AML-193 (cell line): ENCODE results near the gene FCHSD2.
"Not testable (repeated sequence)": the region's sequence is repeated elsewhere in the genome, so short reads cannot be mapped to it uniquely, and the experiment has no call there.

Experiments used
- DNase-seq, 2 experiments: peaks; one replicate each; lab custom pipeline; 2025; lab: John Stamatoyannopoulos, UW

FCHSD2 gene

DNA sequence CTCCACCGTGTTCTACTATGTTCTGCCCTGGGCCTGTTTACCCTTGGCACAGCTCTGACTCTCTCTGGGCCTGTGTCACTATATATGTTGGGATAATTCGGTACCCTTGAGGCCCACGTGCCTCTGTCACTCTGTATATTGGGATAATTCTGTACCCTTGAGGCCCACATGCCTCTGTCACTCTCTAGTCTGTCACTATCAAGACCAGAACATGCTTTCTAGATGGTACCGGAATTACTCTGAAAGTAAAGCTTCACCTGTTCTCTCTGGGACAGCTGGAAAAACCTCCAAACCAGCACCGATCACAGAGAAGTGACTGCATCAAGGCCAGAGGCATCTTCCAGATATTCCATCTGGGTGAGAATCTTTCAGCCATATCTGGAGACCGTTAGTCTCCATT is 9.3 kb upstream of the FCHSD2 start:
- no peak for DNase-seq

DNA sequence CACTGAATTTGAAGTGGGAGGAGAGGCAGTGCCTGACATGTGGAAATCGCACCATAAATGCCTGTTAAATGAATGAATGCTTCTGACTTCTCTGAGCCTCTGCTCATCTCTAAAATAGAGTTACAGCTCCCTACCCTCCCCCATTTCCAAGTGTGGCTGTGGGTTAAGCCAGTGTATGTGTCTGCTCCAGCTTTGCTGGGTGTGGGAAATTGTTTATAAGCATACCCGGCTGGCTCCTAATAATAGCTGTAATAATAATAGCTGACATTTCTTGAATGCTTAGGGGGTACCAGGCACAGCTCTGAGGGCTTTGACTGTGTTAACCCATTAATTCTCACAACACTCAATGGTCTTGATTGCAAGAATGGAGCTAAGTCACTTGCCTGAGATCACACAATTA is 7.0 kb upstream of the FCHSD2 start:
- no peak for DNase-seq

DNA sequence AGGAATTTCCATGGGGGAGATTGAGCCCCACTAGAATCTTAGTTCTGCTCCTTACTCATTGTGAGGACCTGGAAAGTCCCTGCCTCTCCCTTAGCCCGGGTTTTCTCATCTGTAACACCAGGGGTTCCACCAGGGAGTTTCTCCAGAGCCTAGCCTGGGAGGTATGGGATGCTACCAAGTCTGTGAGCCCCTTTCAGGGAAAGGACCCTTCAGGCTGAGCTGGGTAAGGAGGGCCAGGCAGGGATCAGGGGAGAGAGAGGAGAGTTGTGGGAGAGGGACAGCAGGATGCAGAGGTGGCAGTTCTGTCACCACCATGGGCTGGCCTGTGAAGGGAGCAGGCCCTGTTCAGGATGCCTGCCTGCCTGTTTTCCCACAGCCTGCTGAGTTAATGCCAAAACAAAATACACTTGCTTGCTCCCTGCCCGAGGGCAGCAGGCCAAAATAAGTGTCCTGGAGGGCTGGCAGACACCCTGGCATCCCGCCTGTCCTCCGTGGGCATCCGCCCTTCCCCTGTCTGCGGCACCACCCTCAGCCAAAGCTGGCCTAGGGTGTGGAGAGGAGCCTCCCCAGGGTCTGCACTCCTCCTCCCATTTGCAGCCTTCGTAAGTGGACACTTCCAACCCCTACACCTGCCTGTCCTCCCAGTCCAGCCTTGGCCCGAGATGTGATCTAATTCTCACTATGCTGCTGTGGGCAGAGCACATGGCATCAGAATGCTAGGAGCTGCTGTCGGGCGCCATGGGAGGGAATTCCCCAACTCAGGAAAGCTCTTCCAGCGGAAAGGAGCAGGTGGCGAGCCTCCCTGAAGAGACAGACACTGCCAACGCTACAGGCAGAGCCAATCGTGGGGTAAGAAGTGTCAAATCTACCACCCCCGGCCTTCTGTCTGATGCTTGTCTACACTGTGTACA is 5.9 kb upstream of the FCHSD2 start:
- DNase-seq: no peak

DNA sequence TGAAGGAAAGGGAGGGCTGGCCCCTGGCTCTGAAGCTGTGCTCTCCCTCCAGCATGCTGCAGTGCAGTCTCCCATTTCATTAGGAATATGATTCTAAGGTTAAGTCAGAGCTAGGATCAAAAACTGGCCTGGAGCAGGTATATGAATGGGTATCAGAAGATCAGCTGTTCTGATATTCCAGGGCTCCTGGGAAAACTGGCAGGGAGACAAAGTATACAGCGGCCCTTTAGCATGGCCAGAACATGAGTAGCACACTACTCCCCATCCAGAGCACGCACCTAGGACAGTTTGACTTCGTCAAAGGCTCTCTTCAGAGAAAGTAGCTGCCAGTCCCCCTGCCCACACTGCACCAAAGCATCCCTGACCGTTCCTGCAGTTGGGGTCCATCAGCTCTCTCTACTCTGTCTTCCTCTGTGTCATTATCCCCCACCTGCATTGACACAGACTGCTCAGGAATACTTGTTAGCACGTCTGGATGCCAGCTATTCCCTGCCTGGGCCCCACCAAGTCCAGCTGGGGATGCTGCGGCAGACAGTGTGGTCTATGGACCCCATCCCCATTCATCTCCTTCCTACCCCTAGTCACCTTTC is 4.0 kb upstream of the FCHSD2 start:
- no peak for DNase-seq

DNA sequence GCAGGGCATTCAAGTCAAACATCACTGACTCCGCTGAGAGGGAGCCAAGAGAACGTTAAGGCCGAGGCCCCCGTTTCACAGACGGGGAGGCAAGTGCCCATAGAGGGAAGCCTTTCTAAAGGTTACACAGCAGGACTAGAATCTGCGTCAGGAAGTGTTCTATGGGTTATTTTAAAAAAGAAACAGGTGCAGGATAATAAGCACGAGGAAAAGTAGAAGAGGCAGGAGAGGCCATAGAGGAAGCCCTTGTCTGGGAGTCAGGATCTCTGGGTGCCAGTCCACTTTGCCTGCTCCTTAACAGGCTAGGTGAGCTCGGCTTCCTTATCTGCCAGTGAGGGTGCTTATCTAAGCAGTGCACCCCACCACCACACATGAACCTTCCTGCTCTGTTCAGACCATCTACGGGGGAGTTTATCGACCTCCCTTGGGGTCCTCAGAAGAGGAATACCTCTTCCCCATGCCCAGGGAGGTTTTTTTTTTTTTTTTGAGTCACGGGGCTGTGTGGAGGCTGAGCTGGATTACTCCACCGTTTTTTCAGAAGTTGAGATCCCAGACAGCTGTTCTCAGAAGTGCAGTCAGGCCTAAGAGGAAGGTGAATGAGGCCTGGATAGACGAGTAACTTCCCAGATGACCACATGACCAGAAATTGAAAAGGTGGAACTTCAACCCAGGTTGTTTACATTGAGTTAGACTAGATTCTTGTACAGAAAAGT is 1.2 kb upstream of the FCHSD2 start:
- peak; percentile 37 to 64 for DNase-seq

DNA sequence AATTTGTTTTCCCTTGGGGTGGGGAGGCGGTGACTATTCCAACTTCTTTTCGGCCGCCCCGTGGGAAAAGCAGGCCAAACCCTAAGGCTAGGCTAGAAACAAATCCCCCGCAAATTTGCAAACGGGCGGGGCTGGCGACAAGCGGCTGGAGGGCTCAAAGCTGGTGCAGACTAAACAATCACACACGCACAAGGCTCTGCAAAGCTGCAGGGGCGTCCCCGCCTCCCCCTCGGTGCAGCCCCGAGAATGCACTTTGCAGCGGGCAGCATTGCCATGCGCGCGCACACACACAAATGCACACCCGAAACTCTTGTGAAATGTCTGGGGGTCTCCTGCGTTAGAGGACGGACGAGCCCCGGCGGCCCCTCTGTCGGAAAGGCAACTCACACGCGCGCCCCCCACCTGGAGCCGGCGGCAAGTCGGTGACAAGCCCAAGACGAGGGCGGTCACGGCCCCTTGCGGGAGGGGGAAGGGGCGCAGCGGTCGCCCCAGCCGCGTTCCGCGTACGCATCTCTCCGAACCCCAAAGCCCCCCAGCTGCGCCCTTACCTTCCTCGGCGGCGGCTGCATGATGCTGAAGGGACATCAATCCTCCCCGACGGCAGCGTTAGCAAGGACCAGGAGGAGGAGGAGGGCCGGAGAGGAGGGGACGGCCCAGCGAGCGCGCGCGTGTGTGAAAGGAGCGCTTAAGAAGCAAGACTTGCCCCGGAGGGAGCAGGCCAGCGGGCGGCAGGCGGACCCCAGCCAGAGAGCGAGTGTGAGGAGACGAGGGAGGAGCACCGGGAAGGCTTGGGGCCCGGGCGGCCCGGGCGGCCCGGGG is 600 bp downstream of the FCHSD2 start:
- DNase-seq: peak; percentile 45 to 66

DNA sequence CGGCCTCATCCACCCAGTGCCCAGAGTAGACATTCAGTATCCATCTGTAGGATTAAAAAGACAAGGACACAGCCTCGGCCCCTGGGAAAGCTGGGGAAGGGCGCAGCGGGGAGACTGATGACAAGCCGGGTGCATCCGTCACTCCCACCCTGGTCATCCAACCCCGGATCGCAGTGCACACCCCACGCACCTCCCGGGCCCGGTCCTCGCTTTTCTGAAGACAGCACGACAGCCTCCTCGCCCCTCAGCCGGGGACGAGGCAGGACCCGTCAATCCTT is 1.1 kb downstream of the FCHSD2 start:
- no peak for DNase-seq

DNA sequence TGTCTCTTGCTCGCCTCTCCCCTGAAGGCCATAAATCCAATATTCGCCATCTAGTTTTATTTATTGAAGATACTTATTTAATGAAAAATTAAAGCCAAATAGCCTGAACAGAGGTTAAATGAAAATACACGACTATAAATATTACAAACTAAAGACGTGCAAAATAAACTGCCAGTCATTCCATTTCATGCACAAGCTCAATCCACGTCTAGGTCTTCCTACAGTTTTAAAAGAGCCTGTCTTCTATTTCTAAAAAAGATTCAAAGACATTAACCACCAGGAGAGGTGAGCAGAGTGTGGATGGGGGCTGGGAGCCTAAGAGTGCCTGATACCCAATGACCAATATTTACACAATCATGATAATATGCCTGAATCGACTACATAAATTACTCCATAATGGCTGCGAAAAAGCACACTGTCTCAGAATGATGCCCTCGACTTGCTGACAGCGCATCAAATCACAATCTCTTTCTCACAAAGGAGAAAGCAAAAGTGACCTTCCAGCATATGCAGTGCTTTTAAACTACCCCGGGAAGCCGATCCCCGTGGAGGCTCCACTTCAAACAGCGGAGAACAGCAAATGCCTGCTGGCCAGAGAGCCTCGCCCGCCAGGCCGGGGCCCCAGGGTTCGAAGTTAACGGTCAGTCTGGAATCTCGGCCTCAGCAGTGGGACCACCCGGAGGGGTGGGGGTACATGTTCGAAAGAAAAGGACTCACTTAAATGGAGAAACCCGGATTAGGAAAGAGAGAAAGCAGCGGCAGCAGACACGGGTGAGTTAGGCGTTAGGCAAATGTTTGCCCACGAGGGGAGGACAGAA is 1.7 kb downstream of the FCHSD2 start:
- no peak for DNase-seq

DNA sequence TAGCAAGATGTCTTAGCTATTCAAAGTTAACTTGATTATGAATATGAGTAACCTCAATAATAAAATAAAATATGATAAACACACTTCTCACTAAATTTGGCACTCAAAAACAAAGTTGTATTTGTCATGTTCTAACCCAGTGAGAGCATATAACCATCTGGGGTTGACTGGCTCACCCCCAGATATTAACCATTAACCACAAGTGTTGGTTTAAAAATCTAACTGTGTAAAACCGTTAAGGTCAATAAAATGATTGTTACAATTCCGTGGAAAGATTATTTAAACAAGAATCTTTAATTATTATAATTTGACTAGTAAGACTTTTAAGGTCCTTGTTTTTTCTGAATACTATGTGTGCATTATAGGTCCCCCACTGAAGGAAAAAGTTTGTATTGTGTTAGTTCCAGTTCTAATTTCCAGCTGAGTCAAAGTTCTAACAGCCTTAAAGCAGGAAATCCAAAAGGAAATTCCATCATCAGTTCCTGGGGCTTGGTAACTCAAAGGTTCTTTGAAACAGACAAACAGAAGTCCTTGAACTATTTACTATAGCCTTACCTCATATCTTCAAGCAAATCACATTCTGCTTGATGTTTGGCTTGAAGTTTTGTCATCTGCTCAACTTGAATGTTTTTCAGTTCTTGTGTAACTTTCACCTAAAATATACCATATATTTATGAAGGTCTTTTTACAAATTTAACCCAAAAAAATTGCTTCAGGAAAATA is 2.5 kb downstream of the FCHSD2 start:
- peak in 1 of 2 experiments; percentile 21 for DNase-seq

DNA sequence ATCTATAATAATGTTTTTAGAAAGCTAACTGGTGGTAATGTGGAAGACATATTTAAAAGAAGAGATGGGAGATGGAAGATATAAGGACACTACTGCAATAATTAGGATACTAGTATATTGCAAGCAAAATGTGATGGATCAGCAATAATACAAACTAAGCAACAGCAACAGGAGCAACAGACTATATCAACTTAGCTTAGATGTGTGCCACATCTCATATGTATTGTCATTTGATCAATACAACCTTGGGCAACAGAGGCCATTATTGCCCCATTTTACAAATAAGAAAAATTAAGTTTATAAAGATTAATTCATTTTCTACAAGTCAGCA is 4.2 kb downstream of the FCHSD2 start:
- peak in 1 of 2 experiments; percentile 41 for DNase-seq

DNA sequence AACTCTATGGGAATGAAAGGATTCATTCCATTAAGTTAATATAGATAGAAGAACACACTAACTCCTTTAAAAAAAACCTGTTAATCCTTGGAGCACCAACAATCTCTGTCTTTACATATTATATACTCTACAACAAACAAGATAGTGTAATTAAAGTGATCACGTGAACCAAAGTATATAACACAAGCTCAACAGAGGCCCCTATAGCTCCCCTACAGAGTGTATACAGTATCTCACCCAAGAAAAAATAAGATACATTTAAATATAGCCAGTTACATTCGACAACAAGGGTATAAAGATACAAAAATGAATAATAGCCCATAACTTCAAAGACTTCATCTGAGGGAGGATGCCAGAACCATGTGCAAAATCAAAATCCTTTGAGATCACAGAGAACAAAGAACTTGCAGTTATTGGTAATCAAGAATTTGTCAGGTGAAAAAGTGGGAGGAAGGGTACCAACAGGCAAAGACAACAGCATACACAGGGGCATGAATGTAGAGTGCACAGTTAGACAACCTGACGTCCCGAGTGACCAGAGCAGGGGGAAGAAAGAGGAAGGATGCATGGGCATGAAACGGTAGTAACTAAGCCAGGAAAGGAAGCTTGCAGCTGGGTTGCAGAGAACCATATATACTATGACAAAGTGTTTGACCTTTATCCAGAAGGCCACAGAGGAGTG is 4.7 kb downstream of the FCHSD2 start:
- DNase-seq: peak; percentile 70 to 74

DNA sequence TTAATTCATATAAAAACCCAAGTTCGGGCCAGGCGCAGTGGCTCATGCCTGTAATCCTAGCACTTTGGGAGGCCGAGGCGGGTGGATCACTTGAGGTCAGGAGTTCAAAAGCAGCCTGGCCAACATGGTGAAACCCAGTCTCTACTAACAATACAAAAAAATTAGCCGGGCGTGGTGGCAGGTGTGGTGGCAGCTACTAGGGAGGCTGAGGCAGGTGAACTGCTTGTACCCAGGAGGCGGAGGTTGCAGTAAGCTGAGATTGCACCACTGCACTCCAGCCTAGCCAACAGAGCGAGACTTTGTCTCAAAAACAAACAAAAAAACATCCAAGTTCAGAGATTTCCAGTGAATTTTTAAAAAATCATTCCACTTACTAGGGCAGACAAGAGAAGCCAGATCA is 5.4 kb downstream of the FCHSD2 start:
- not testable (repeated sequence) for DNase-seq

DNA sequence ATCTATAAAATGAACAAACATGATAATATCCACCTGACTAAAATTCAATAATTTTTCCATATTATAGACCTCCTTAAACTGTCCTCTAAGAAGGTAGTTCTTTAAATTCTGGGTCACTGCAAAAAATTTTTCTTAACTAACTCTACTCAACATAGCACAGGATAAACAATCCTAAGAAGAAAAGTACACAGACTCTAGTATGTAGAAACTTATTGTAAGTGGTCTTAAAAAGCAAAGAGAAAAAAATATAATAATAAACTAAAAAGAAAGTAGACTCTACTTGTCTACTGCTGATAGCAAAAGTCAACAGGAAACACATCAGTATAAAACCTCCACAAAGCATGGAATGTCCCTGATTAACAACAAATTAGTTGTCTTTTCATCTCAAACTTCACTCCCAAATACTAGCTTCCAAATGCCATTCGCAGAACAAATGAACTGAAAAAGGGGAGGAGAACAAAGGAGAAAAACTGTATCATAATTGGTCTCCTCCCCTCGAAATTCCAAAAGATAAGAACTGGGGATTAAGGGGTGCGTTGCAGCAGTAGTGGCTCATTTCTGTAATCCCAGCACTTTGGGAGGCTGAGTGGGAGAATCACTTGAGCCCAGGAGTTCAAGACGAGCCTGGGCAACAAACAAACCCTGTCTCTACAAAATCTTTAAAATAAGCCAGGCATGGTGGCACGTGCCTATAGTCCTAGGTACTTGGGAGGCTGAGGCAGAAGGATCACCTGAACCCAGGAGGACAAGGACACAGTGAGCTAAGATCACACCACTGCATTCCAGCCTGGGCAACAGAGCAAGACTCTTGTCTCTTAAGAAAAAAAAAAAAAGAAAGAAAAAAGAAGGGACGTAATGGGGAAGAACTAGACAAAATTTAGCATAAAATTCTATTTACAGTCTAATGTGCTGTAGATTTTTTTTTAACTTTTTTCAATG is 6.5 kb downstream of the FCHSD2 start:
- no peak for DNase-seq

DNA sequence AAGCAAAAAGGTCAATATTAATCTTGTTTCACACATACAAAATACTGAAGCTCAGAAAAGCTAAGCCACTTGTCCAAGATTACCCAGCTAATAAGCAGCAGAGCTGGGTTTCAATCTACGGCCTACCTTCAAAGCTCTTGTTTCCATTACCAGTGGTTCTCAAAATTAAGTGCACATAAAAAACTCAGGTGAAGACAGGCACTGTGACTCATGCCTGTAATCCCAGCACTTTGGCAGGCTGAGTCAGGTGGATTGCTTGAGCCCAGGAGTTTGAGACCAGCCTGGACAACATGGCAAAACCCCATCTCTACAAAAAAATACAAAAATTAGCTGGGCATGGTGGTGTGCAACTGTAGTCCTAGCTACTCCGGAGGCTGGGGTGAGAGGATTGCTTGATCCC is 9.8 kb downstream of the FCHSD2 start:
- DNase-seq: not testable (repeated sequence)

DNA sequence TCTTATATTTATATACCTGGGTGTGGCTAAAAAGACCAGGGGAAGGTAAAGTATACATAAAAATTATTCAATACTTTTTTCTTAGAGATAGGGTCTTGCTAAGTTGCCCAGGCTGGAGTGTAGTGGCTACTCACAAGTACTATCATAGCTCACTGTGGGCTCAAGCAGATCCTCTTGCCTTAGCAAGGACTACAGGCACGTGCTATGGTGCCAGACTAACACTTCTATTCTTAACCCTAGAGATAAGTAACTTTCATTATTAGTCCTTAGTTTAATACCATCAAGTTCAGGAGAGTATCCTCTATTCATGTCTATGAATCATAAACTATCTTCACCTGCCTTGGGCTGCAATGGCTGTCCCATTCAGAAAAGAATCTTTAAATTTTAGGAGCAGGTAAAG is 11.9 kb downstream of the FCHSD2 start:
- no peak for DNase-seq

DNA sequence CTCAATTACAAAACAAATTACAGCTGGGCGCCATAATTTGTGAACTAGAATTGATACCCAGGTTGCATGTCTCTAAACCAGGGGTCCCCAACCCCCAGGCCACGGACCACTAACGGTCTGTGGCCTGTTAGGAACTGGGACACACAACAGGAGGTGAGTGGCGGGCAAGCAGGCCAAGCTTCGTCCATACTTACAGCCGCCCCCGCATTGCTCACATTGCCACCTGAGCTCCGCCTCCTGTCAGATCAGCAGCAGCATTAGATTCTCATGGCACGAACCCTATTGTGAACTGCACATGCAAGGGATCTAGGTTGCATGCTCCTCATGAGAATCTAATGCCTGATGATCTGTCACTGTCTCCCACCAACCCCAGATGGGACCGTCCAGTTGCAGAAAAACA is 12.9 kb downstream of the FCHSD2 start:
- no peak for DNase-seq

DNA sequence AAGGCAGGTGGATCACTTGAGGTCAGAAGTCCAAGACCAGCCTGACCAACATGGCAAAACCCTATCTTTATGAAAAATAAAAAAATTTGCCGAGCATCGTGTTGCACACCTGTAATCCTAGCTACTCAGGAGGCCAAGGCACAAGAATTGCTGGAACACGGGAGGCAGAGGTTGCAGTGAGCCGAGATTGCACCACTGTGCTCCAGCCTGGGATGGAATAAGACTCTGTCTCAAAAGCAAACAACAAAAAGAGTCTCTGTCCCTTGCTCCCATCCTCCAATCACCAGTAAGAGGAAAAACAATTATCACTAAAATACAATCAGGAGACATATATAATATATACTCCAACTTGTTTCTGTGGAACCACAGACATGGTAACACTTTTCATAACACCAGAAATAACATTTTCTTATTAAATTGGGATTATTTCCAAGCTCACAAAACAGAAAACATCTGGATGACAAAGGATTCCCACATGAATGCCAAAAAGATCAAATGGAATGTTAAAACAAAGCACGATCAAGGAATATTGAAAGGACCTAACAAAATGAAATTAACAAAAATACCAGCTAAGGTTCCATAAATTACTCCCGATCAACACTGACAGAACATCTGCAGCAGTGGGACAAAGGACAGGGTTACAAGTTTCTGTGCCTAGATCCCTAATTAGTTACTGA is 15.2 kb downstream of the FCHSD2 start:
- DNase-seq: no peak

DNA sequence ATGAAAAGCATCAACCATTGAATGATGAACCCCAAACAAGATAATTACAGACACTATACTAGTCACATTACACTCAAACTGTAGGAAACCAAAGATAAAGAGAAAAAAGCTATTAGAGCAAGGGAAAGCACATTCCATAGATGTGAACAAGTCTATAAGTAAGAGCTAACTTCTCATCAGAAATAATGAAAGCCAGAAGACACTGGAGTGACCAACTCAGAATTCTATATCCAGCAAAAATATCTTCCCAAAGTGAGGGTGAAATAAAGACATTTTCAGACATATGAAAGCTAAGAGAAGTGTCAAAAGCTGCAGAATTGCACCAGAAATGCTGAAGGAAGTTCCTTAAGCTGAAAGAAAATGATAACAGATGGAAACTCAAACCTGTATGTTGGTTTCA is 17.3 kb downstream of the FCHSD2 start:
- DNase-seq: no peak

DNA sequence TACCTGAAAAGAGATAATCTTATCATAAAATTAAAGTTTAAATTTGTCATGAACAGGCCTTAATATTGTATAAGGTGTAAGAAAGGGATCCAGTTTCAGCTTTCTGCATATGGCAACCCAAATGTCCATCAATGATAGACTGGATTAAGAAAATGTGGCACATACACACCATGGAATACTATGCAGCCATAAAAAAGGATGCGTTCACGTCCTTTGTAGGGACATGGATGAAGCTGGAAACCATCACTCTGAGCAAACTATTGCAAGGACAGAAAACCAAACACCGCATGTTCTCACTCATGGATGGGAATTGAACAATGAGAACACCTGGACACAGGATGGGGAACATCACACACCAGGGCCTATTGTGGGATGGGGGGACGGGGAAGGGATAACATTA is 18.2 kb downstream of the FCHSD2 start:
- not testable (repeated sequence) for DNase-seq
